ENCODE results near the gene PSMA5. TPM values are rescaled to one million over a fixed set of nuclear protein-coding genes. Genes with fewer than 3 reads are reported as not detected.

The PSMA5 gene
- total and polyA plus RNA-seq, 10 donors: 29.9 to 87.0 (median 61.7) TPM

- 69 to 79% (median 73%) methylated on average over 2 of the region's 2 CpGs for WGBS, 5 donors
Measured at GRCh38 chr1:109393617-109394233, 32.5 kb downstream of the PSMA5 start.

GRCh38 chr1:109392788-109393616, 33.2 kb downstream of the PSMA5 start:
- Histone ChIP-seq H3K4me3 (peak overlapping the region in 3 of 8 donors; percentile 12 to 42 (median 15)), H3K4me1 (peaks cover 14 to 90% (median 58%) of the 10 kb centered on the region in 6 donors)
- intact Hi-C loops (cut with DNase I; ENCODE audit: low total_unique reads): no loop called here

More at GRCh38 chr1:109393617-109394233, 32.5 kb downstream of the PSMA5 start:
- Histone ChIP-seq H3K27me3 (replicated peaks in 1 of 7) (peaks cover 0 to 70% (median 9%) of the 10 kb centered on the region in 7 donors), H3K36me3 (no peaks in the 10 kb centered on the region), H3K4me3 (peak overlapping the region in 1 of 8 donors; percentile 42), H3K9me3 (no peaks in the 10 kb centered on the region), H3K27ac (peak overlapping the region in 6 of 8 donors; percentile 67 to 86 (median 81)), H3K4me1 (peaks cover 17 to 96% (median 65%) of the 10 kb centered on the region in 6 donors)
- TF ChIP-seq POLR2A (IDR thresholded peaks at IDR 0.05) (no peak), POLR2AphosphoS5 (IDR thresholded peaks at IDR 0.05) (no peak), CTCF (IDR thresholded peaks at IDR 0.05 in 8 of 11, conservative IDR thresholded peaks at IDR 0.05 in 3 of 11) (no peak)
- intact Hi-C loops (cut with DNase I; ENCODE audit: low total_unique reads): no loop called here
- DNase-seq: no peak

GRCh38 chr1:109392037-109392787, 34.0 kb downstream of the PSMA5 start:
- peak overlapping the region in 6 of 8 donors; percentile 67 to 86 (median 81) for H3K27ac ChIP-seq
- intact Hi-C loops (cut with DNase I; ENCODE audit: low total_unique reads): no loop called here
- DNase-seq: no peak
- peaks cover 14 to 87% (median 56%) of the 10 kb centered on the region in 6 donors for H3K4me1 ChIP-seq
- no peak for TF ChIP-seq CTCF (IDR thresholded peaks at IDR 0.05 in 8 of 11, conservative IDR thresholded peaks at IDR 0.05 in 3 of 11)
- TF ChIP-seq POLR2AphosphoS5 (IDR thresholded peaks at IDR 0.05): peak in 1 of 3 donors; percentile 5
- no peak for TF ChIP-seq POLR2A (IDR thresholded peaks at IDR 0.05)
- H3K4me3 ChIP-seq: peak overlapping the region in 3 of 8 donors; percentile 12 to 42 (median 15)
- H3K36me3 ChIP-seq: no peaks in the 10 kb centered on the region
- H3K9me3 ChIP-seq: no peaks in the 10 kb centered on the region
- 54 to 80% (median 63%) methylated on average over 4 of the region's 4 CpGs for WGBS, 5 donors
- H3K27me3 ChIP-seq (replicated peaks in 1 of 7): peaks cover 0 to 71% (median 9%) of the 10 kb centered on the region in 7 donors

More at GRCh38 chr1:109392788-109393616, 33.2 kb downstream of the PSMA5 start:
- peak in 2 of 3 donors; percentile 43 to 50 for TF ChIP-seq POLR2AphosphoS5 (IDR thresholded peaks at IDR 0.05)
- TF ChIP-seq CTCF (IDR thresholded peaks at IDR 0.05 in 8 of 11, conservative IDR thresholded peaks at IDR 0.05 in 3 of 11): no peak
- Histone ChIP-seq H3K27me3 (replicated peaks in 1 of 7) (peaks cover 0 to 71% (median 9%) of the 10 kb centered on the region in 7 donors), H3K36me3 (no peaks in the 10 kb centered on the region), H3K27ac (peak overlapping the region; percentile 9 to 86 (median 78)), H3K9me3 (no peaks in the 10 kb centered on the region)
- 42 to 70% (median 45%) methylated on average over 10 of the region's 10 CpGs for WGBS, 5 donors
- DNase-seq: no peak
